ENCODE data around the gene SHB. TPM values are rescaled to one million over a fixed set of nuclear protein-coding genes. Genes with fewer than 3 reads are reported as not detected.

The SHB gene
- total RNA-seq, 6 experiments from 2014 or later, result 12.0 to 43.1 (median 21.9) TPM

GRCh38 chr9:38038307-38039089 lies 30.5 kb downstream of the SHB start:
- peaks cover 0 to 53% (median 13%) of the 10 kb centered on the region in 4 donors for H3K4me1 ChIP-seq
- no peaks in the 10 kb centered on the region for H3K36me3 ChIP-seq
- intact Hi-C loops (cut with DNase I), result no loop called here
- H3K27me3 ChIP-seq, result no peaks in the 10 kb centered on the region
- WGBS (ENCODE audit: insufficient coverage, low coverage, low lambda C conversion rate, missing lambda C conversion rate), result 45% methylated on average over 14 of the region's 15 CpGs
- peak overlapping the region in 2 of 3 donors; percentile 43 for H3K27ac ChIP-seq
- no peaks in the 10 kb centered on the region for H3K9me3 ChIP-seq
- ATAC-seq (peak; percentile 15 to 57 (median 28)), DNase-seq (no peak)
- H3K4me3 ChIP-seq, result no peak overlapping the region
- TF ChIP-seq POLR2A (IDR thresholded peaks at IDR 0.05), result no peak
- TF ChIP-seq, protein P1, sequence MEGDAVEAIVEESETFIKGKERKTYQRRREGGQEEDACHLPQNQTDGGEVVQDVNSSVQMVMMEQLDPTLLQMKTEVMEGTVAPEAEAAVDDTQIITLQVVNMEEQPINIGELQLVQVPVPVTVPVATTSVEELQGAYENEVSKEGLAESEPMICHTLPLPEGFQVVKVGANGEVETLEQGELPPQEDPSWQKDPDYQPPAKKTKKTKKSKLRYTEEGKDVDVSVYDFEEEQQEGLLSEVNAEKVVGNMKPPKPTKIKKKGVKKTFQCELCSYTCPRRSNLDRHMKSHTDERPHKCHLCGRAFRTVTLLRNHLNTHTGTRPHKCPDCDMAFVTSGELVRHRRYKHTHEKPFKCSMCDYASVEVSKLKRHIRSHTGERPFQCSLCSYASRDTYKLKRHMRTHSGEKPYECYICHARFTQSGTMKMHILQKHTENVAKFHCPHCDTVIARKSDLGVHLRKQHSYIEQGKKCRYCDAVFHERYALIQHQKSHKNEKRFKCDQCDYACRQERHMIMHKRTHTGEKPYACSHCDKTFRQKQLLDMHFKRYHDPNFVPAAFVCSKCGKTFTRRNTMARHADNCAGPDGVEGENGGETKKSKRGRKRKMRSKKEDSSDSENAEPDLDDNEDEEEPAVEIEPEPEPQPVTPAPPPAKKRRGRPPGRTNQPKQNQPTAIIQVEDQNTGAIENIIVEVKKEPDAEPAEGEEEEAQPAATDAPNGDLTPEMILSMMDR (IDR thresholded peaks at IDR 0.05), result no peak

DNA sequence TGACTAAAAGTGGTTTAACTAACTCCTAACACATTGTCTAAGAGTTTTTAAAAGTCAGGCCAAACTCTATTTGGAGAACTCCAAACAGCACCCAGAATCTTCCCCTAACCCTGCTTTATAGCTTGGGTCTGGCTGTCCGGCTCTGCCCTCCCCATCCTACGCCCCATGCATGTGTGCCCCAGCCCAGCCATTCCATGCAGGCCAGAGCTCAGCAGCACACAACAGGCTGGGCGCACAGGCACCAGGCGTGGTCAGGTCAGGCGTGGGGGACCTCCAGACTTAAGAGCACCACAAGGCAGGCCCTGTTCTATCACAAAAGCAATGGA lies 31.1 kb downstream of the SHB start:
- TF ChIP-seq POLR2A (IDR thresholded peaks at IDR 0.05), result no peak
- TF ChIP-seq, protein P1 (IDR thresholded peaks at IDR 0.05), result no peak
- Histone ChIP-seq H3K27me3 (no peaks in the 10 kb centered on the region), H3K4me3 (no peak overlapping the region), H3K4me1 (peaks cover 0 to 55% (median 14%) of the 10 kb centered on the region in 4 donors), H3K9me3 (no peaks in the 10 kb centered on the region), H3K36me3 (no peaks in the 10 kb centered on the region), H3K27ac (no peak overlapping the region)
- intact Hi-C loops (cut with DNase I), result no loop called here
- WGBS (ENCODE audit: insufficient coverage, low coverage, low lambda C conversion rate, missing lambda C conversion rate), result 83% methylated on average over 2 of the region's 5 CpGs
- DNase-seq (no peak), ATAC-seq (no peak)

DNA sequence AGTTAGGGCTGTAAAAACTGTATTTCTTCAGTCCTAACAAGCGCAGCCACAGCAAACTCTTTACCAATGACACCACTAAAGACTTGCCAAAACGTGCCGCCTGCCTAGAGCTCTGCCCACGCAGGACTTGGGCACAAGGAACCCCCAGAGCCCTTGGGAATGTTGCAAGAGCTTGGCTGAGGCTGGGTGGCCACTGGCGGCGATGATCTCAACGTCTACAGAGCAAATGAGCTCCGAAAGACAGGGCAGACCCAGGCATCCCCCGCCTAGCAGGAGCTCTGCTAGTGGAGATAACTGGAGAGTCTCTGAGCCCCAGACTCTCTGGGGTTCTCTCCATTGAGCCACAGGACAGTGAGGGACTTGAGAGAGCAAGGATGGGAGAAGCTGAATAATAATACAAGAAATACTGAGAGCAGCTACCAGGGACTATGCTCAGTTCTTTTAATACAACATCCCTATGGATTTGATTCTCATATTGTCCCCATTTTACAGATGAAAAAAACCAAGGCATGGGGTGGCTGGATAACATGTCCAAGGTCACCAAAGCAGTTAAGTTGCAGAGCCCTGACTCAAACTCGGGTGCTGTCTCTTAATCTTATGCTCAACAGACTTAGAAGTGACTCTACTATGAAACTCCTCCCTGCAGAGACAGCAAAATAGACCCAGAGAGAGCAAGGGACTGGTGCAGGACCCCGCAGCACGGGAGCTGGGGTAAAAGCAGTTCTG lies 32.5 kb downstream of the SHB start:
- TF ChIP-seq, protein P1 (IDR thresholded peaks at IDR 0.05), result no peak
- TF ChIP-seq POLR2A (IDR thresholded peaks at IDR 0.05), result no peak
- DNase-seq, result no peak

GRCh38 chr9:38035873-38036272 lies 33.2 kb downstream of the SHB start:
- Histone ChIP-seq H3K36me3 (no peaks in the 10 kb centered on the region), H3K4me3 (no peak overlapping the region), H3K9me3 (no peaks in the 10 kb centered on the region), H3K27me3 (no peaks in the 10 kb centered on the region), H3K27ac (peak overlapping the region in 1 of 3 donors; percentile 43), H3K4me1 (peaks cover 0 to 62% (median 23%) of the 10 kb centered on the region in 4 donors)
- DNase-seq (no peak), ATAC-seq (peak in 1 of 4 donors; percentile 7)
- 84% methylated on average over 4 of the region's 8 CpGs for WGBS (ENCODE audit: insufficient coverage, low coverage, low lambda C conversion rate, missing lambda C conversion rate)
- no peak for TF ChIP-seq POLR2A (IDR thresholded peaks at IDR 0.05)
- TF ChIP-seq, protein P1 (IDR thresholded peaks at IDR 0.05), result no peak
- intact Hi-C loops (cut with DNase I), result no loop called here

More for the DNA sequence above, 32.5 kb downstream of the SHB start:
- H3K4me3 ChIP-seq, result no peak overlapping the region
- no peaks in the 10 kb centered on the region for H3K36me3 ChIP-seq
- no peaks in the 10 kb centered on the region for H3K9me3 ChIP-seq
- peaks cover 0 to 58% (median 20%) of the 10 kb centered on the region in 4 donors for H3K4me1 ChIP-seq
- intact Hi-C loops (cut with DNase I), result no loop called here
- peak overlapping the region in 1 of 3 donors; percentile 43 for H3K27ac ChIP-seq
- no peaks in the 10 kb centered on the region for H3K27me3 ChIP-seq
- ATAC-seq, result peak in 3 of 4 donors; percentile 14 to 33 (median 28)
- WGBS (ENCODE audit: insufficient coverage, low coverage, low lambda C conversion rate, missing lambda C conversion rate), result 35% methylated on average over 8 of the region's 12 CpGs
